Erythroblast (primary cell): Measurements from ENCODE around the gene MLST8.

Source experiments
- GATA1 ChIP-seq: IDR thresholded peaks from 2 replicates; pipeline ENCODE4 v1.6.1; 2011; ENCODE audit warnings: low read depth, mild to moderate bottlenecking, control low read depth, low read length, moderate library complexity
- POLR2A ChIP-seq: IDR thresholded peaks from 2 replicates; pipeline ENCODE4 v1.6.1; 2011; ENCODE audit warnings: mild to moderate bottlenecking, low read length

DNA sequence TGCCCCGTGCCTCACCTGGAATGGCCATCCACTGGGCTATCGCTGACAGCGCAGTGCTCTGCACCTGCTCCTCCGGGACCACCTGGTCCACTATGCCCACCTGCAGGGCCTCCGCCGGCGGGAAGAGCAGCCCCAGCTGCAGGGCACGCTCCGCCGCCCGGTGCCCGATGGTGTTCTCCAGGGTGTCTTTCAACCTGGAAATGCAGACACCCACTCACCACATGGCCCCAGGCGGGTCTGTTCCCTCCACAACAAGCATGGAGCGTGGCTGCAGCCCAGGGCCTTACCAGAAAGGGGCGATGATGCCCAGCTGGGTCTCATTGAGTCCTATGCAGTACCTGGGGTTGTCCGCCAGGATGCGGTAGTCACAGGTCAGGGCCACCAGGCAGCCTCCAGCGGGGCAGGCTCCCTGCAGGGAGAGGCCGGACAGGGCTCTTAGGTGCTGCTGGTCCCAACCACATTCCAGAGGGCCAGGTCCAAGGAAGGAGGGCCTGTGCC is 37.8 kb downstream of the MLST8 start:
- no peak for TF ChIP-seq POLR2A
- no peak for TF ChIP-seq GATA1
